ENCODE measurements around the gene LY6G5C.

- TF ChIP-seq CTCF (conservative IDR thresholded peaks at IDR 0.05) (no peak), EZH2 (IDR thresholded peaks at IDR 0.05; ENCODE audit: low read depth) (no peak)
Observed at GRCh38 chr6:31634969-31635575, 45.8 kb downstream of the LY6G5C start.

Data from PC-9 (cell line).